Hepatocyte (in vitro differentiated cells): ENCODE results near the gene OR5H15. TPM values are rescaled to one million over a fixed set of nuclear protein-coding genes. Genes with fewer than 3 reads are reported as not detected.

ENCODE experiments used
- polyA plus RNA-seq: library from polyadenylated mRNA; unstranded; fragments of >200 nt; fragmentation: Nextera tagmentation; extraction: Ambion mirVana; gene quantifications from 2 replicates; pipeline ENCODE4 v1.2.1, GENCODE V29; 2016
- total RNA-seq: library from RNA; depleted of rRNA; stranded (reverse); fragments of >200 nt; gene quantifications from 2 replicates; pipeline ENCODE4 v1.2.3, GENCODE V29; 2014

Gene OR5H15
- total and polyA plus RNA-seq, 2 experiments from 2014 or later: not detected

Other genes starting within 250 kb of the OR5H15 start
- 26.0 and 26.2 TPM in 2 replicates for gene RIOX2, start 194.3 kb upstream of the OR5H15 start, total RNA-seq
- 14.7 and 15.5 TPM in 2 replicates for gene RIOX2, start 194.3 kb upstream of the OR5H15 start, polyA plus RNA-seq
- not detected in 2 replicates for gene GABRR3, start 131.4 kb upstream of the OR5H15 start, total RNA-seq
- gene GABRR3, start 131.4 kb upstream of the OR5H15 start, polyA plus RNA-seq: not detected in 2 replicates
- not detected in 2 replicates for gene OR5AC2, start 79.5 kb upstream of the OR5H15 start, total RNA-seq
- not detected in 2 replicates for gene OR5AC2, start 79.5 kb upstream of the OR5H15 start, polyA plus RNA-seq
- not detected in 2 replicates for gene OR5H1, start 36.0 kb upstream of the OR5H15 start, total RNA-seq
- gene OR5H1, start 36.0 kb upstream of the OR5H15 start, polyA plus RNA-seq: not detected in 2 replicates
- not detected in 2 replicates for gene OR5H14, start 19.2 kb upstream of the OR5H15 start, total RNA-seq
- not detected in 2 replicates for gene OR5H14, start 19.2 kb upstream of the OR5H15 start, polyA plus RNA-seq
- not detected in 2 replicates for gene OR5H6, start 97.5 kb downstream of the OR5H15 start, total RNA-seq
- 0.16 TPM in 1 of 2 replicates, not detected in the other for gene OR5H6, start 97.5 kb downstream of the OR5H15 start, polyA plus RNA-seq
- gene OR5H2, start 115.8 kb downstream of the OR5H15 start, total RNA-seq: not detected in 2 replicates
- gene OR5H2, start 115.8 kb downstream of the OR5H15 start, polyA plus RNA-seq: not detected in 2 replicates
- gene OR5K4, start 187.2 kb downstream of the OR5H15 start, total RNA-seq: not detected in 2 replicates
- not detected in 2 replicates for gene OR5K4, start 187.2 kb downstream of the OR5H15 start, polyA plus RNA-seq
- not detected in 2 replicates for gene OR5K3, start 224.0 kb downstream of the OR5H15 start, total RNA-seq
- gene OR5K3, start 224.0 kb downstream of the OR5H15 start, polyA plus RNA-seq: not detected in 2 replicates